A549 (cell line): ENCODE measurements around the gene PRLR.

Experiments
- CTCF ChIP-seq: fragments of >200 bp; sonication (Bioruptor Twin); formaldehyde crosslinking; IDR thresholded peaks from 3 replicates; pipeline ENCODE4 v1.5.1; 2016
- EP300 ChIP-seq, 2 experiments: fragments of >200 bp; sonication (Bioruptor Twin); formaldehyde crosslinking; IDR thresholded peaks; 2 replicates in 1 of 2; 3 replicates in 1 of 2; pipeline ENCODE4 v1.6.1; 2016 to 2017
- MAX ChIP-seq: IDR thresholded peaks from 2 replicates; pipeline ENCODE4 v1.6.1; 2012
- USF2 ChIP-seq: fragments of 450-650 bp; IDR thresholded peaks from 2 replicates; pipeline ENCODE4 v1.6.1; 2014; ENCODE audit warnings: antibody characterized with exemption

- TF ChIP-seq USF2 = no peak
- no peak for TF ChIP-seq EP300 (IDR thresholded peaks at IDR 0.05)
- TF ChIP-seq MAX = no peak
- no peak for TF ChIP-seq CTCF
Measured at GRCh38 chr5:35152733-35153132, 77.6 kb downstream of the PRLR start.
